GM21786 (cell line): ENCODE measurements around the gene CWC22.
"Not testable (repeated sequence)": the region's sequence is repeated elsewhere in the genome, so short reads cannot be mapped to it uniquely, and the experiment has no call there.

Source experiments
- ATAC-seq: cut with Tn5 transposase; IDR thresholded peaks from one replicate; pipeline ENCODE4 v1.9.1; 2021; ENCODE audit not compliant: unreplicated experiment

Gene CWC22

GRCh38 chr2:180003559-180003958 lies 3.5 kb downstream of the CWC22 start:
- no peak for ATAC-seq

DNA sequence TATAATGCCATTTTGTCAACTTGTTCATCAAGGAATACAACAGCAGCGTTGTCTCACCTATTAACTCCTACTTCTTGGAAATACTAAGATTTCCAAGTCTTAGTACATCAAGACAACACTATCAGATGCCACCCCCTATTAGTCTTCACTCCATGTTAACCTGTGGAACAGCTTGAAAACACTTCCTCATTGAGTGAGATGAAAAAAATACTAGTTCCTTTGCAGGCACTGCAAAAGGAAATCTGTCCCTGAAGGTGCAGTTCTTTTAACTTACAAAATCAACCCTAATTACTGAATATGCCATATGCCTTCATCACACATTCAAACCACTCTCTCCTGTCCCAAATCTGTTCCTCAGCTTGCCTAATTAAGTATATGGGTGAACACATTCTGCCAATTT lies 4.0 kb downstream of the CWC22 start:
- ATAC-seq, result no peak

GRCh38 chr2:180002198-180002770 lies 4.8 kb downstream of the CWC22 start:
- ATAC-seq, result no peak

GRCh38 chr2:180001726-180002125 lies 5.4 kb downstream of the CWC22 start:
- no peak for ATAC-seq

DNA sequence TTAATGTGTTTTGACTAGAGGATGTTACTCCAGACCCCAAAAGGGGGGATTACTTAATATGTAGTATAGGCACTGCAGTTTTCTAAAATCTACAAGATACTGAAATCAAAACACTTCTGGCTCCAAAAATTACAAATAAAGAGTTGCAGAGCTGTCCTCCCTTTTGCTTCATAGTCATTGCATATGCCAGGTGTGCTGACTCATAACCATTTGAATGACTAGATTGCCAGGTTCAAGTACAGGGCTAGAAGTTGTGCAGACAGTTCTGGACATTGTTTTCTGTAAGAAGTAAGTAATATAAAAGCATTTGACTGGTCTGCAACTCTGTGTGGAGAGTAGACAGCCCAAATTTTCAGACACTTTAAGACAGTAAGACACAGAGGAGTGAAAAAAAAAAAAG lies 6.7 kb downstream of the CWC22 start:
- no peak for ATAC-seq

DNA sequence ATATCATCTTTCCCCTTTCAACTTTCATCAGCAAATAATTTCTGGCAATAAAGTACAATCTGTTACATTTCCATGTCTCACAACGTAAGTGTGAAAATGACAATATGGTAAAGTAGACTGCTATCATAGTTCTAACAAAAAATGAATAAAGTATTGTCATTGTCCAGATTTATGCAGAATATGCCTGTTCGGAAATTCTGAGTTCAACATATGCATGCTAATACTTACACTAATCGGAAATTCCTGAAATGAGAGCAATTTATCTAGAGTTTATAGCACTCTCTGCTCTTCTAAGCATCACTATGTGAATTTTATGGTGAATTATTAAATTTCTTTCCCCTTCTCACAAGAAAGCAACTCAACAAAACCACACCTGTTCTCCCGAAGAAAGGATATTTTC lies 8.1 kb downstream of the CWC22 start:
- ATAC-seq, result no peak

DNA sequence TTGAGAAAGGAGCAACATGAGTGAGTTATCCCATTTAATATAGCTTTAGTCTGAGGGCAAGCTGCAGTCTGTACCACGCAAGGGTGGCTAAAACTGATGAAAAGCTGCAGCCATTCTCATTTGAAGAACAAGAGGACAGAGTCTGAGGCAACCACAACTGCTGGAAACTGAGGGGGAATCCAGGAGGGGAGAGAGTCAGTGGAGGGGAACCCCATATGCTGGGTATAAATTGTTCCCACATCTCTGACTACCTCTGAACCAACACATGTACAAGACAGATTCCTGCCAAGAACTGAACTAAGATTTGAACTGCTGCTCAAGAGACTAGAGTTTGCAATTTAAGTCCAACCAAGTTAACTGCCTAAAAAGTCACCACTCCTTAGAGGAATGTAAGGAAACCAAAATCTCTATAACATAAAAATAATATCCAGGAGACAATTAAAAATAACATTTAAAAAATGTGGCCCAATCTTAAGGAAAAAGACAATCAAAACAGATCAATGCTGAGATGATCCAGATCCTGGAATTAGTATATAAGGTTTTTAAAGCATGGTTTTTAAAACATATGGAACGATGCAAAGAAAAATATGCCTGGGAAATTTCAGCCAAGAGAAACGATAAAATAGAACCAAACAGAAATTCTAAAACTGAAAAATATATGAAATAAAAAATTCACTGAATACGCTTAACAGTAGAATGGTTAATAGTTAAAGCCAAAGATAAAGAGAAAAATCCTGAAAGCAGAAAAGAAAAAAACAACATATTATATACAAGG lies 11.2 kb downstream of the CWC22 start:
- ATAC-seq, result peak; percentile 57

DNA sequence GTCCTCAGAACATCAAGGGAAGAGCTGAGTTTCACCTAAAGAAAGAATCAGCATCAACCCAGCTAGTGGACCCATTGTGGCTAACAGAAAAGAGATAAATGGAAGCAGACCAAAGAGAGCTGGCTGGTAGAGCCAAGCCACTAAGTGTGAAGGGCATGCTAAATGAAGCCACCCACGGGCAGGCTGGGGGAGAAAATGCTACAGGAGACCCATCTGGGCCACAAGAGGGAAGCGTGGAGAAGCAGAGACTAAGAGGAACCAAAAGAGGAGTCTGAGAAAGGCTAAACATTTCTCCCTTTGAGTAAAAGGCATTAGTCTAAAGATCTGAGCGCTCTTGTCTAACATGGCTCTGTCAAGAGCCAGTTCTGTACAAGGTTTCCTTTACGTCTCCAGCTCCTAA lies 15.8 kb downstream of the CWC22 start:
- no peak for ATAC-seq

DNA sequence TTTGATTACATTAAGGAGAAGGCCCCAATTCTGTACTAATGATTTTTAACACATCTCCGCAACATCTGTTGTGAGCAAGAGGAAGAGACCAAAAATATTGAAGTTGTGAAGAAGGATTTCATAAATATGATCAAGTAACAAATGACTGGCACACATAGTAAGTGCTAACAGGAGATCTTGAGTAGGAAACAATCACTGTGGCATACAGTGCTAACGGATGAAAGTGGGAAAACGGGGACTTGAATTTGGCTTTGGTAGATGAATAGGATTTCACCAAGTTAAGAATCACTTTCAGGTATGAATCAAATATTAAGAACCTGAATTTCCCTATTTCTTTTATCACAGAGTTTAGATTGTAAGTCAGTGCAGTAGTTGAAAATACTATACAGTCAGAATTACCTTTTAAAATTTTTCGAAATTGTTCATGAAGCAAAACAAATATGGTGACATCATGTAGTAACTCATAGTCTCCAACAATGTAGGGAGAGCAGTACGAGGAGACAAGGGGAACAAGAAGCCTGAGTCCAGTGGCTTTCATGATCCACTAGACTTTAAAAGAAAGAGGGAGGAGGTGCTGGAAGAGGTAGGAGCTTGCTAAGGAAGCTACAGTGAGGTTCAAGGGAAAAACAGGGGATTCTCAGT lies 16.3 kb downstream of the CWC22 start:
- ATAC-seq, result no peak

DNA sequence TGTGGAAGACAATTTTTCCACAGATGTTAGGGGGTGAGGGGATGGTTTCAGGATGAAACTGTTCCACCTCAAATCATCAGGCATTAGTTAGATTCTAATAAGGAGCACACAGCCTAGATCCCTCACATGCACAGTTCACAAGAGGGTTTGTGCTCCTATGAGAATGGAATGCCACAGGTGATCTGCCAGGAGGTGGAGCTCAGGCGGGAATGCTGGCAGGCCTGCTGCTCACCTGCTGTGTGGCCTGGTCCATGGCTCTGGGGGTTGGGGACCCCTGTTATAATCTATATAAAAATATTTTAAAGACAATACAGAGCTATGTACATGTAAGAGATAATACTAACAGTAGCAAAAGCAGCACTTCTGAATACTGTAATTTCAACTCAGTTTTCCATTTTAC lies 19.2 kb downstream of the CWC22 start:
- ATAC-seq, result no peak

DNA sequence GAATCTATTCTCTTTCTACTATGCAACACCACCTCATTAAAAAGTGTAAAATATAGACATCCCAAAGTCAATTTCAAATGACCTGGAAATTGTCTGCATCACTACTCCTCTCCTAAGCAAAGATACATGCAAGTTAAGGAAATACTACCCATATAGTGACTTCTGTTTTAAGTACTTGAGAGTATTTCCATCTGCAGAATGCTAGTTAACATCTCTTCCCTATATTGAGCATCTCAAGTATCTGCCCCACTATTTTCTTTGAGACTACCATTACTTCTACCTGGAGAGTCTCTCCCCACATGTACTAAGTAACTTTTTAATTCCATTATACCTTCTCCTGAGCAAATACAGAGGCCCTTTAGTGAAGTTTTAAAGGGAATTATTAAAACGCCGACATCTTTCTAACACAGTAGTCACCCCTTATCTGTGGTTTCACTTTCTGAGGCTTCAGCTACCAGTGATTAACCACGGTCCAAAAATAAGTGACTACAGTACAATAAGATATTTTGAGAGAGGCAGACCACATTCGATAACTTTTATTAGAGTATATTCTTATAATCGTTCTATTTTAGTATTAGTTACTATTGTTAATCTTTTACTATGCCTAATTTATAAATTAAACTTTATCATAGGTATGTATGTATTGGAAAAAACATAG lies 21.8 kb downstream of the CWC22 start:
- ATAC-seq, result peak; percentile 91

GRCh38 chr2:179983250-179983932 lies 23.7 kb downstream of the CWC22 start:
- no peak for ATAC-seq

DNA sequence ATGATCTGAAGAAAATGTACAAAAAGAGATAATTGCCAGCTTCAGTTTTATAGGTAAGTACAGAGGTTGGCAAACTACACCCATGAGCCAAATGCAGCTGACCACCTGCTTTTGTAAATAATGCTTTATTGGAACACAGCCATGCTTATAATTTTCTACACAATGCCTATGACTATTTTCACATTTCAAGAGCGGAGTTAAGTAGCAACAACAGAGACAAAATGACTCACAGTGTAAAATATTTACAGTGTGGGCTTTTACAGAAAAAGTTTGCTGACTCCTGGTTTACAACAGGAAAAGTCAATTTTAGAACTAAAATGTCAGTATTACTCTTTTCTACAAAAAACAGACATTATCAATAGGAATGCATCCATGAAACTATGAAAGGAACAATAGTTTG lies 26.0 kb downstream of the CWC22 start:
- no peak for ATAC-seq

DNA sequence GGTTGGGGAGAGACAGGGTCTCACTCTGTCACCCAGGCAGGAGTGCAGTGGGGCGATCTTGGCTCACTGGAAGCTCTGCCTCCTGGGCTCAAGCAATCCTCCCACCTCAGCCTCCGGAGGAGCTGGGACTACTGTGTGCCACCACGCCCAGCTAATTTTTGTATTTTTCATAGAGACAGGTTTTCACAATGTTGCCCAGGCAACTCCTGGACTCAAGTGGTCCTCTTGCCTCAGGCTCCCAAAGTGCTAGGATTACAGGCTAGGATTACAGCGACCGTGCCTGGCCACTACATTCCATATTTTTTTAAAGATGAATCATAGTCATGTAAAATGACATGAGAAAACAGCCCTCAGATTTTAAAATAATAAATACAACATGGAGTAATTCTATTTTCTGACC lies 32.3 kb downstream of the CWC22 start:
- no peak for ATAC-seq

- ATAC-seq, result no peak
Measured at GRCh38 chr2:179966778-179967394, 40.2 kb downstream of the CWC22 start.

DNA sequence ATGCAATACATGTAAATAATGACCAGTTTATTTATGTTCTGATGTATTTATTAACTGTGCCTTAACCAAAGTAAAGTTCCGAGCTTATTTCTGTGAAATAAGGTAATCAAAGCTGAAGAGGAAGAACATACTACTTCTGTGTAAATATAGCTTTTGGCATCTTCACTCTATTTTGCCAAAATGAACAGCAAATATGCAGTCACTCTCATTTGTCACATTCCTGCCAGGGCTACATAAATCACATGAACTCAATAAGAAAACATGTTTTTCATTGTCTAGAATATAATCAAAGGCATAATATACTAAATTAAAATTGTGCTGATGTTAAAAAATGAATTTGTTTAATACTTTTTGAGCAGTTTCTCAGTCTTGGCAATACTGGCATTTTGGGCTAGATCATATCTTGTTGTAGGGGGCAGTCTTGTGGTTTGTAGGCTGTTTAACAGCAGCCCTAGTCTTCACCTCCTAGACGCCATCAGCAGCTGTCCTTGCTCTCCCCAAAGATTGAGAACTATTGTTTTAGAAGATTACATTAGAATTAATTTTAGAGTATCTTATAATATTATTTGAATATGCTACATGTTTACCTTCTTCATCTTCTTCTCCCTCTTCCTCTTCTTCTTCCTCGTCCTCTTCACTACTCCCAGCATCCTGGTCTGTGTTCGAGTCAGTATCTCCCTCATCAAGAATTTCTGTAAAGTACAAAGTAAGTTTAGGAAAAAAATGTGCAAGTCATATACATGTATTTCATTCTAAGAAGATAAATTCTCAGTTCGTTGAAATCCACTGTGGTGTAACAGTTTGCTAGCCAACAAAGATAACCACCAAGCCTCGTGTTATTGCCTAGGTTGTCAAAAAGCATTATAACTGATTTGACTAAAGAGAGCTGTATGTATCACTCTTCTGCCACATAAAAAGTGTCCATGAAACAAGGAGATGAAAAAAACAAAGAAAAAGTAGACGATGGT lies 41.5 kb downstream of the CWC22 start:
- ATAC-seq, result no peak

- ATAC-seq, result no peak
Measured at GRCh38 chr2:179963626-179964025, 43.5 kb downstream of the CWC22 start.

GRCh38 chr2:179958251-179958650 lies 48.8 kb downstream of the CWC22 start:
- ATAC-seq, result not testable (repeated sequence)

- ATAC-seq, result no peak
Measured at GRCh38 chr2:179954026-179954425, 53.1 kb downstream of the CWC22 start.

GRCh38 chr2:179953359-179953758 lies 53.7 kb downstream of the CWC22 start:
- ATAC-seq, result no peak
